KMS-11 (cell line): ENCODE measurements around the gene PDE4D.

ENCODE experiments used
- H2AFZ ChIP-seq: fragments of 200-600 bp; sonication (generic); 2 replicates; pipeline ENCODE4 v1.6.1; 2016; ENCODE audit warnings: antibody characterized with exemption, mixed run types, low read depth
- H3K27ac ChIP-seq: fragments of 200-600 bp; sonication (generic); 2 replicates; pipeline ENCODE4 v1.6.1; 2016; ENCODE audit warnings: mild to moderate bottlenecking, mixed run types
- H3K27me3 ChIP-seq: fragments of 200-600 bp; sonication (generic); 2 replicates; pipeline ENCODE4 v1.6.1; 2017; ENCODE audit warnings: mild to moderate bottlenecking, low read depth, mixed run types, moderate library complexity; ENCODE audit not compliant: insufficient read depth
- H3K36me3 ChIP-seq: fragments of 200-600 bp; sonication (generic); 2 replicates; pipeline ENCODE4 v1.6.1; 2017; ENCODE audit warnings: mild to moderate bottlenecking, mixed run types; ENCODE audit not compliant: insufficient read depth
- H3K4me1 ChIP-seq: fragments of 200-600 bp; sonication (generic); 2 replicates; pipeline ENCODE4 v1.6.1; 2016; ENCODE audit warnings: mild to moderate bottlenecking, low read depth, mixed run types; ENCODE audit not compliant: poor library complexity, severe bottlenecking
- H3K4me2 ChIP-seq: fragments of 200-600 bp; sonication (generic); 2 replicates; pipeline ENCODE4 v1.7.0; 2016; ENCODE audit warnings: mild to moderate bottlenecking, mixed run types
- H3K4me3 ChIP-seq: fragments of 200-600 bp; sonication (generic); IDR thresholded peaks from 2 replicates; pipeline ENCODE4 v1.6.1; 2017; ENCODE audit warnings: low read depth, low read length, mixed read lengths; ENCODE audit not compliant: insufficient read depth
- H3K79me2 ChIP-seq: fragments of 200-600 bp; sonication (generic); 2 replicates; pipeline ENCODE4 v1.6.1; 2016; ENCODE audit warnings: low read depth, mixed run types; ENCODE audit not compliant: insufficient read depth
- H3K9ac ChIP-seq: fragments of 200-600 bp; sonication (generic); 2 replicates; pipeline ENCODE4 v1.6.1; 2016; ENCODE audit warnings: mild to moderate bottlenecking, mixed run types
- H4K20me1 ChIP-seq: fragments of 200-600 bp; sonication (generic); 2 replicates; pipeline ENCODE4 v1.6.1; 2016; ENCODE audit warnings: mild to moderate bottlenecking, mixed run types; ENCODE audit not compliant: insufficient read depth
- TF ChIP-seq, protein P1 (sequence below): fragments of 200-600 bp; sonication (generic); conservative IDR thresholded peaks from 2 replicates; pipeline ENCODE4 v1.6.1; 2017; ENCODE audit warnings: low read depth, mild to moderate bottlenecking, antibody characterized with exemption, low read length, moderate library complexity, mixed read lengths

PDE4D gene

GRCh38 chr5:59795141-59795540, 98.4 kb downstream of the PDE4D start:
- Histone ChIP-seq H3K4me1 (peaks cover 20% of the 10 kb centered on the region), H3K9ac (no peak overlapping the region), H3K79me2 (no peaks in the 10 kb centered on the region), H3K4me3 (no peak overlapping the region), H3K27me3 (no peaks in the 10 kb centered on the region), H4K20me1 (no peaks in the 10 kb centered on the region), H3K36me3 (no peaks in the 10 kb centered on the region), H2AFZ (no peak overlapping the region), H3K4me2 (no peak overlapping the region), H3K27ac (no peak overlapping the region)
- TF ChIP-seq, protein P1, sequence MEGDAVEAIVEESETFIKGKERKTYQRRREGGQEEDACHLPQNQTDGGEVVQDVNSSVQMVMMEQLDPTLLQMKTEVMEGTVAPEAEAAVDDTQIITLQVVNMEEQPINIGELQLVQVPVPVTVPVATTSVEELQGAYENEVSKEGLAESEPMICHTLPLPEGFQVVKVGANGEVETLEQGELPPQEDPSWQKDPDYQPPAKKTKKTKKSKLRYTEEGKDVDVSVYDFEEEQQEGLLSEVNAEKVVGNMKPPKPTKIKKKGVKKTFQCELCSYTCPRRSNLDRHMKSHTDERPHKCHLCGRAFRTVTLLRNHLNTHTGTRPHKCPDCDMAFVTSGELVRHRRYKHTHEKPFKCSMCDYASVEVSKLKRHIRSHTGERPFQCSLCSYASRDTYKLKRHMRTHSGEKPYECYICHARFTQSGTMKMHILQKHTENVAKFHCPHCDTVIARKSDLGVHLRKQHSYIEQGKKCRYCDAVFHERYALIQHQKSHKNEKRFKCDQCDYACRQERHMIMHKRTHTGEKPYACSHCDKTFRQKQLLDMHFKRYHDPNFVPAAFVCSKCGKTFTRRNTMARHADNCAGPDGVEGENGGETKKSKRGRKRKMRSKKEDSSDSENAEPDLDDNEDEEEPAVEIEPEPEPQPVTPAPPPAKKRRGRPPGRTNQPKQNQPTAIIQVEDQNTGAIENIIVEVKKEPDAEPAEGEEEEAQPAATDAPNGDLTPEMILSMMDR: no peak

- no peak overlapping the region for H3K9ac ChIP-seq
- TF ChIP-seq, protein P1: no peak
- no peak overlapping the region for H3K27ac ChIP-seq
- no peaks in the 10 kb centered on the region for H4K20me1 ChIP-seq
- no peaks in the 10 kb centered on the region for H3K36me3 ChIP-seq
- H2AFZ ChIP-seq: no peak overlapping the region
- no peaks in the 10 kb centered on the region for H3K79me2 ChIP-seq
- no peaks in the 10 kb centered on the region for H3K27me3 ChIP-seq
- H3K4me3 ChIP-seq: no peak overlapping the region
- no peak overlapping the region for H3K4me2 ChIP-seq
- H3K4me1 ChIP-seq: peaks cover under 1% of the 10 kb centered on the region
Measured at GRCh38 chr5:59792983-59793585, 100.4 kb downstream of the PDE4D start.

GRCh38 chr5:59791617-59792016, 101.9 kb downstream of the PDE4D start:
- TF ChIP-seq, protein P1: no peak
- Histone ChIP-seq H3K9ac (no peak overlapping the region), H3K4me3 (no peak overlapping the region), H3K36me3 (no peaks in the 10 kb centered on the region), H2AFZ (no peak overlapping the region), H3K4me2 (no peak overlapping the region), H3K27me3 (no peaks in the 10 kb centered on the region), H4K20me1 (no peaks in the 10 kb centered on the region), H3K79me2 (no peaks in the 10 kb centered on the region), H3K27ac (no peak overlapping the region), H3K4me1 (no peaks in the 10 kb centered on the region)

DNA sequence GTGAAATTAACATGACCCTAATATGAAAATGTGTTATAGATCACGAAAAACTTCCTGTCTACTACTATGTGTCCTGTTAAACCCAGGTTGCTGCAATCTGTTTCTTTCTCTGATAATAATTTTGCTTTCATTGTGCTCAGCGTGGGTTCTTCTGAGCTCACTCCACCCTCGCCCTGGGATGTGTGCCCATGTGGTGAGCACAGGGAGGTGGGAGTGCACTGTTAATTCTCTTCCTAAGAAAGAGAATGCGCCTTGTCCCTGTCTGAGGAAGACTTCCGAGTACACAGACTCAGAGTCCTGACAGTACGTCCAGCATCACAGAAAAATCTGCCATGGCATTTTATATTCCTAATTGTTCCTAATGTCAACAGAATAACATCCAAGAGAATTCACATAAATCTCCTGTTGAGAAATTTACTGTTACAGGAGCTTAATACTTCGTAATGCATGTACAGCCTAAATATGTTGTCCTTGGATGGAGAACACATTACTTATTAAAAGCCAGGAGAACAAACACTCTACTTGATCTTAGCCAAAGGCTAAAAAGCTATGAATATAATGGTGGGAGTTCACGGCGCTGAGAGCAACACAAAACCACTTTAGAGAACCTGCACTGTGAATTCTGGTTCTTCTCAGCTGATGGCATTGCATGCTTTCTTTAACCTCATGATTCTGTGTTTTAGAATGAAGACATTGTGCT, 102.6 kb downstream of the PDE4D start:
- H4K20me1 ChIP-seq: no peaks in the 10 kb centered on the region
- no peak overlapping the region for H3K4me3 ChIP-seq
- no peaks in the 10 kb centered on the region for H3K4me1 ChIP-seq
- H3K36me3 ChIP-seq: no peaks in the 10 kb centered on the region
- TF ChIP-seq, protein P1: no peak
- no peak overlapping the region for H3K4me2 ChIP-seq
- no peaks in the 10 kb centered on the region for H3K27me3 ChIP-seq
- H3K9ac ChIP-seq: no peak overlapping the region
- no peak overlapping the region for H2AFZ ChIP-seq
- H3K27ac ChIP-seq: no peak overlapping the region
- no peaks in the 10 kb centered on the region for H3K79me2 ChIP-seq
